WERI-Rb-1 (cell line): ENCODE data around the gene LAMA1.

Source experiments
- DNase-seq: peaks from one replicate; pipeline ENCODE4 v3.0.0-alpha.2; 2020
- H3K27ac ChIP-seq: fragments of 250-450 bp; sonication (Bioruptor Pico); 2 replicates; pipeline ENCODE4 v1.5.1; 2020; ENCODE audit warnings: mild to moderate bottlenecking, moderate library complexity
- H3K27me3 ChIP-seq: fragments of 250-450 bp; sonication (Bioruptor Pico); 2 replicates; pipeline ENCODE4 v1.5.1; 2021; ENCODE audit warnings: mild to moderate bottlenecking, low read depth, moderate library complexity; ENCODE audit not compliant: insufficient read depth, severe bottlenecking
- H3K36me3 ChIP-seq: fragments of 250-450 bp; sonication (Bioruptor Pico); 2 replicates; pipeline ENCODE4 v1.5.1; 2020; ENCODE audit warnings: mild to moderate bottlenecking, moderate library complexity
- H3K4me3 ChIP-seq: 2 replicates; pipeline ENCODE4 v1.5.1; 2011; ENCODE audit warnings: low read depth, mild to moderate bottlenecking, control low read depth, low read length
- H3K9me3 ChIP-seq: fragments of 250-450 bp; sonication (Bioruptor Pico); 2 replicates; pipeline ENCODE4 v1.5.1; 2021; ENCODE audit warnings: mild to moderate bottlenecking, moderate library complexity; ENCODE audit not compliant: severe bottlenecking
- CTCF ChIP-seq: IDR thresholded peaks from 2 replicates; pipeline ENCODE4 v1.5.1; 2011; ENCODE audit warnings: low read depth, mild to moderate bottlenecking, control low read depth, inconsistent platforms, low read length

The LAMA1 gene

GRCh38 chr18:7116792-7117389, 706 bp downstream of the LAMA1 start:
- H3K4me3 ChIP-seq = peak overlapping the region; percentile 65
- DNase-seq = peak; percentile 29

GRCh38 chr18:7116001-7116730, 1.4 kb downstream of the LAMA1 start:
- Histone ChIP-seq H3K27ac (no peak overlapping the region), H3K27me3 (no peaks in the 10 kb centered on the region), H3K9me3 (no peaks in the 10 kb centered on the region), H3K36me3 (no peaks in the 10 kb centered on the region), H3K4me3 (peak overlapping the region; percentile 65)
- no peak for DNase-seq
- TF ChIP-seq CTCF = no peak

More at GRCh38 chr18:7116792-7117389, 706 bp downstream of the LAMA1 start:
- Histone ChIP-seq H3K27me3 (no peaks in the 10 kb centered on the region), H3K27ac (no peak overlapping the region), H3K36me3 (no peaks in the 10 kb centered on the region), H3K9me3 (no peaks in the 10 kb centered on the region)
- TF ChIP-seq CTCF = 0 out of 2 replicates have a peak, but pooled peaks have one; percentile 9

GRCh38 chr18:7112936-7113335, 4.7 kb downstream of the LAMA1 start:
- no peaks in the 10 kb centered on the region for H3K9me3 ChIP-seq
- no peaks in the 10 kb centered on the region for H3K27me3 ChIP-seq
- no peak for TF ChIP-seq CTCF
- H3K36me3 ChIP-seq = no peaks in the 10 kb centered on the region
- H3K27ac ChIP-seq = no peak overlapping the region
- H3K4me3 ChIP-seq = no peak overlapping the region
- DNase-seq = no peak

GRCh38 chr18:7111134-7111533, 6.5 kb downstream of the LAMA1 start:
- no peak for DNase-seq
- Histone ChIP-seq H3K36me3 (no peaks in the 10 kb centered on the region), H3K27me3 (no peaks in the 10 kb centered on the region), H3K9me3 (no peaks in the 10 kb centered on the region), H3K27ac (no peak overlapping the region), H3K4me3 (no peak overlapping the region)
- no peak for TF ChIP-seq CTCF

- Histone ChIP-seq H3K36me3 (no peaks in the 10 kb centered on the region), H3K4me3 (no peak overlapping the region), H3K9me3 (no peaks in the 10 kb centered on the region), H3K27me3 (no peaks in the 10 kb centered on the region), H3K27ac (no peak overlapping the region)
- no peak for DNase-seq
- no peak for TF ChIP-seq CTCF
Measured at GRCh38 chr18:7105943-7106342, 11.7 kb downstream of the LAMA1 start.
